Daoy (cell line): ENCODE measurements around the gene KCNQ1. TPM values are rescaled to one million over a fixed set of nuclear protein-coding genes. Genes with fewer than 3 reads are reported as not detected.

Source experiments
- DNase-seq: peaks from one replicate; pipeline ENCODE4 v3.0.0-alpha.2; 2015; ENCODE audit warnings: low read depth
- total RNA-seq: library from RNA; depleted of rRNA; stranded (reverse); fragments of >200 nt; shearing (Covaris generic); gene quantifications from 2 replicates; pipeline ENCODE4 v1.2.3, GENCODE V29; 2014

The KCNQ1 gene
- total RNA-seq, 1 experiment from 2014 or later = not detected

- no peak for DNase-seq
These were observed 347.8 kb downstream of the KCNQ1 start for GRCh38 chr11:2792381-2793250.

- DNase-seq = no peak
These were observed 348.9 kb downstream of the KCNQ1 start for GRCh38 chr11:2793701-2794045.

DNA sequence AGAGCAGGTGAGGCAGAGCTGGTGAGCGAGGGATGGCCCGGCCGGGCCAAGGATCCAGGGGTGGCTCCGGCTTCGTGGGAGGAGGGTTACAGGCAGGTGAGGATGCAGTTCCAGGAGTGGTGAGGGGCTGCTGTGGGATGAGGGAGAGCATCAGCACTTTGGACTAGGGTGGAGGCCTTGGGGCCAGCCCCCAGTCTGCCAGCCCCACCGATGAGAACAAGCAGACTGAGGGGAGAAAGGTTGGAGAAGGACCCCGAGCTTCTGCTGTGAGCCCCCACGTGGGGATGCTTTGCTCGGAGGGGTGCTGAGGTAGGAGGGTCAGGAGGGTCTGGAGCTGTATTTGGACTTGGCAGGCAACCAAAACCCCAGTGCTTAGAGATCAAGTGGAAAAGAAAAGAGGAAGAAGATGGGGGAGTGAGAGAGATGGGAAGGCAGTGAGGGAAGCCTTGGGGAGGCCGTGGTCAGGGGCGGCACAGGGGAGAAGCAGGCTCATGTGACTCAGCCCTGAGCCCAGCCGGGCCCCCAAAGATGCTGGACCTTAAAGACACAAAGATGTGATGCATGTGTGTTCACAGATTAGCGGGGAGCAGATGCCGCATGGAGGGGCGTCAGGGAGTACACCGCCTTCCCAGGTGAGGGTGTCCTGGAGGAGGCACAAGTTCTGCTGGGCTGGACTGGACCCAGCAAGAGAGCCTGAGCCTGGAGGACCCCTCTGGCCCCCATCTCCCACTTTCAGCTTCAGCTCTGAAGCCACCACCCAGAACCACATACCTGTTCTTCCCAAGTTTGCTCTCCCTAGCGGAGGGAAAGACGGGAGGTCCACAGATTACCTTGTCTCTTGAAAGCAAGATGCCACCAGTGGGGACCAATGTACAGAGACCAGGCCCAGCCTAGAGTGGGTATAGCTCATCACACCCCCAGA is 349.5 kb downstream of the KCNQ1 start:
- no peak for DNase-seq

GRCh38 chr11:2794968-2795322 is 350.1 kb downstream of the KCNQ1 start:
- no peak for DNase-seq

GRCh38 chr11:2795491-2795991 is 350.7 kb downstream of the KCNQ1 start:
- DNase-seq = no peak

DNA sequence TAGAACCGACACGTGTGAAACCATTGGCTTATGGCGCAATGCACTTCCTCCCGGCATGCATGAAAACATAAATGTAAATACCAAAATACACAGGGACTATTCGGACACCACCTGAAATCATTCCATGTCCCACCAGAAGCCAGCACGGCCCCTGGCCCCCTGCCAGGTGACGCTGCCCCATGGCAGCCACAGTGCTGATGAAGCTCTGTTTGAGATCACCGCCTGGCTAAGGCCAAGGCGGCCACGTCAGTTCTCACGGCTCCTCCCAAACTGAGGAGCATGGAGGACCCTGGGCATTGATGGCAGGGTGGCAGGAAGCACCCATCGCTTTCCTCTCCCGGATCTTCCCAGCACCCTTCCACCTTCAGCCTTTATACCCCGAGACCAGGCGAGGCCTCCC is 351.3 kb downstream of the KCNQ1 start:
- no peak for DNase-seq

- no peak for DNase-seq
These were observed 351.8 kb downstream of the KCNQ1 start for GRCh38 chr11:2796508-2797113.

DNA sequence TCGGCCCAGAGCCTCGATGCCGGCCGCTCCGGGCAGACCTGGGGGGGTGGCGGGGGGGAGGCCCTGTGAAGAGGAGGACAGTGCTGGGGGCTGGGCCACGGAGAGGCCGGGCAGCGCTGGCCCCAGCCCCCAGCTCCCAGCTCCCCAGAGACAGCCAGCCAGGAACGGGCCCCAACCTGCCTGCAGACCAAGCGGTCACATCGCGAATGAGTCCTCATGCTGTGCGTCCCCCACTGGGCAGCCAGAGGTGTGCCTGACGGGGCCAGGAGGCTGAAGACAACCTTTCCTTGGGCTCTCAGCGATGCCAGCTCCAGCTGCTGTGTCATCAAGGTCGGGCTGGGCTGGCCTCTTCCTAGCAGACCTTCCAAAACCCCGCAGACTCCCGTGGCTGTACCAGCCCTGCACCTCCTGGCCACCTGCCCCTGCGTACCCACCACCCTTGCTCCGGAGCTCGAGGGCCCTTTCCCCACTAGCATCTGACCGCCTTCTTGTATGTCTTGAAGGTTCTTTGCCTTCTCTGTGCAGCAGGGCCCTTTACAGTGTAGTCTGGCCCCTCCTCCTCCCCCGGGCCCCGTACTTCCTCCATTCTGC is 352.4 kb downstream of the KCNQ1 start:
- DNase-seq = no peak

GRCh38 chr11:2797741-2798361 is 353.0 kb downstream of the KCNQ1 start:
- DNase-seq = no peak

- no peak for DNase-seq
These were observed 354.3 kb downstream of the KCNQ1 start for GRCh38 chr11:2798951-2799761.

DNA sequence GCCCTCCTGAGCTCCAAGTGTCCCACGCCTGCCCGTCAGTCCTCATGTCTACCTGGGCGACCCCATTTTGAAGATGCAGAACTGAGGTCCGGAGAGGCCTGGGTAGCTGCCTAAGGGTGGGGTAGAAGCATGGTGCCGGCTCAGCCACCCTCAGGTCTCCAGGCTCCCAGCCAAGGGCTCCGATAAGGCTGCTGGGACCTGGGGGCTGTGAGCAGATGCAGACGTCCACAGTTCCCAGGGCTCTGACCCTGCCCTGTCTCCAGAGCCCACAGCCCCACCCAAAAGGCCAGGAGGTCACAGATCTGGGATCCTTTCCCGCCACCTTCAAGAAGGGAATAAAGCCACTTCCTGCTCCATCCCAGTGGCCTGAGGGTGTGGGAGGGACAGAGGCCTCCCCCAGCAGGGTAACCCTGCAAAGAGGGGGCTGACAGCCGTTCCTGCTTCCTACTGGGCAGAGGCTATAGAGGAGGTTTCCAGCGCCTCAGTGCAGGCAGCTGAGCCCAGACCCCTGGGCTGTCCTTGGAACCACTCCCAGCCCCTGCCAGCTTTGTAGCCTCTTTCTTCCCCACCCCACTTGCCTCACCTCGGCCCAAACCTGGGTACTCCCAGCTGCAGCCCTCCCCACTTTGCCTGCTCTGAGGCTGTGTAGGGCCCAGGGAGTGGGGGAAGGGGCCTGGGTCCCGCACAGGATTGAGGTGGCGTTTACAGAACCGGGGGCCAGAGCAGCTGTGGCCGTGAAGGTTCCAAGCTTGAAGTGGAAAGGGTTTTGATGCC is 355.3 kb downstream of the KCNQ1 start:
- DNase-seq = no peak

DNA sequence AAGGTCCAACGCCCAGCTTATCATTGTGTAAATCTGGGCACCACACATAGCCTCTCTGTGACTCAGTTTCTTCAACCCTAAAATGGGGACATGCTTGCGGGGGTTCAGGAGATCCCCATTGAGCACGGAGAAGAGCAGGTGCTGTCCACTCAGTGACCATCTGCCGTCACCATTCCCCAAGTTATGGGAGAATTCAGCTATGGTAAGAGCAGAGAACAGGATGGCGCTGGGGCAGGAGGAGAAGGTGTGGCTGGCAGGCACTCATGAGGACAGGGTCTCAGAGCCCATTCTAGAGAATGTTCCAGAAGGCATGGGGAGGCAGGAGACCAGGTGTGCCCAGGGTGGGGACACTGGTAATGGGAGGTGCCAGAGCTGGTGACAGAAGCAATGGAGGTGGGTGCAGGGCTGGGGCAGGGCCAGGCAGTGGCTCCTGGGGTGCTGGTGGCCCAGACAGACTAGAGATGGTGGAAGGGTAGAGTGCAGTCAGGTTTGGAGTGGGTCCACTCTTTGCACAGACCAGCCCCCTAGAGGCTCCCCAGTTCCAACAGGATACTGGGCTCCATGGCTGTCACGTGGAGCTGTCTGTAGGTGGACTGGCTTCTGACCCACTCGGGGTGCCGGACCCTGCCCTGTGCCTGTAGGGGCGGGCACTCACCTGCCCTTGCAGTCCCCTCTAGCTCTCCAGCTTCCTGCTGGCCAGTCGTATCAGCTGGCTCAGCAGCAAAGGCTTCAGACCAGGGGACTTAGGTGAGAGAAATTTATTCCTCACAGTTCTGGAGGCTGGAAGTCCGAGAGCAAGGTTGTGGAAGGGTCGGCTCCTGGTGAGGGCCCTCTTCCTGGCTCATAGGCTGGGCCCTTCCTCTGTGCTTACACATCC is 356.1 kb downstream of the KCNQ1 start:
- no peak for DNase-seq

DNA sequence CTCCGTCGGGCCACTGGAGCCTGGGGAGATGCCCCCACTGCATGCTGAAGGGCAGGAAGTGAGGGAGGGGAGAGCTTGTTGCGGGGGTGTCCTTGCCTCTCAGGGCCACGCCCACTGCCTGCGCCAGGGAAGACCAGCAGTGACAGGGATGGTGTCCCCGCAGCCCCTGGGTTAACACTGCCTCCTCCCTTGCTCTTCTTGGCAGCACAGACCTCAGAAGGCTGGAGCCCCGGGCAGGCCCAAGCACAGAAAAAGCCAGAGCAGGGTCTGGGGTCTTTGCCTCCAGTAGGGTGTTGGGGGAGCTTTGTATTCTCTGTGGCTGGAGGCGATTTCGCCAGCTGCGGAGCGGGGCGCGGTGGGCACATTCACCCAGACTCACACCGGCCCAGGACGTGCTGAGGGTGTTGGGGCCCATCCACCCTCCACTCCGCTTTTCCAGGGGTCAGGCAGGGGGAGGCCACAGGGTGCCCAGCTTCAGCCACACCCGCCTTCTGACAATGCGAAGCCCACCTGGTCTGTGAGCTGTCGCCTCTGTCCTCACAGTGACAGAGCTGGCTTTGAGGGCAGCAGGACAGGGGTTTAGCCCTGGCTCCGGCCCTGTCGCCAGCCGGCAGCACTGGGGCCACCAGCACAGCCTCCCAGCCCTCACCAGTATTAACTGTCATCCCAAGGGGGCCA is 357.0 kb downstream of the KCNQ1 start:
- no peak for DNase-seq

DNA sequence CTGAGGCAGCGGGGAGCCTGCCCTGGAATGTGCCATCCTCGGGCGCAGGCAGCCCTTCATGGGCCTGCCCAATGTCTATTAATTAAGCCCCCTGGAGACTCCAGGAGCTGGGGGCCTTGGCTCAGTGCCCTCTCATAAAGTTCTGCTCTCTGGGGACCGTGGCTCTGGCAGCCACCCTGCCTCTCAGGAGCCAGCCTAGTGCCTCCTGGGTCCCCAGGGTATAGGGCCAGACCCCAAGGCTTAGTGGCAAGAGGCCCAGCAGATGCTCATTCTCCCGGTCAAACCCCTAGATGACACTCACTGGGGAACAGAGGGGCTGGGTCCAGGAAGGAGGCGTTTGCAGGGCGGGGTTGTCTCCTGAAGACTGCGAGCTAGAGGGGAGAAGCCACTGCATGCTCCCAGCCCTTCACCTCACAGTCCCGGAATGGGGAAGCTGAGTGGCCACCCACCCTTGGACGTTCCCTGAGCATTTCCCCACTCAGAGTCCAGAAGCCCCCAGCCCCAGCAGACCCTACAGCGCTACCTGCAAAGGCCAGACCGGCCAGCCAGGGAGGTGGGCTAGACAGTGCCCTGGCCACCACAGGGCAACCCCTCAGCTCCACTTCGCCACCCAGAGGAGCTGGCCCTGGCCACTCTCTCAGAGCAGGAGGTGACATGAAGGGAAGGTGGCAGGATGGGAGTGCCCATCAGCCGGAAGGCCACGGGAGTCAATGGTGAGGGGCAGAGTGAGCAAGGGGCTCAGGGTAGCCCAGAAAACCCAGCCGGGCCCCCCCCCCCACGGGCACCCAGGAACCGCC is 357.8 kb downstream of the KCNQ1 start:
- DNase-seq = no peak

DNA sequence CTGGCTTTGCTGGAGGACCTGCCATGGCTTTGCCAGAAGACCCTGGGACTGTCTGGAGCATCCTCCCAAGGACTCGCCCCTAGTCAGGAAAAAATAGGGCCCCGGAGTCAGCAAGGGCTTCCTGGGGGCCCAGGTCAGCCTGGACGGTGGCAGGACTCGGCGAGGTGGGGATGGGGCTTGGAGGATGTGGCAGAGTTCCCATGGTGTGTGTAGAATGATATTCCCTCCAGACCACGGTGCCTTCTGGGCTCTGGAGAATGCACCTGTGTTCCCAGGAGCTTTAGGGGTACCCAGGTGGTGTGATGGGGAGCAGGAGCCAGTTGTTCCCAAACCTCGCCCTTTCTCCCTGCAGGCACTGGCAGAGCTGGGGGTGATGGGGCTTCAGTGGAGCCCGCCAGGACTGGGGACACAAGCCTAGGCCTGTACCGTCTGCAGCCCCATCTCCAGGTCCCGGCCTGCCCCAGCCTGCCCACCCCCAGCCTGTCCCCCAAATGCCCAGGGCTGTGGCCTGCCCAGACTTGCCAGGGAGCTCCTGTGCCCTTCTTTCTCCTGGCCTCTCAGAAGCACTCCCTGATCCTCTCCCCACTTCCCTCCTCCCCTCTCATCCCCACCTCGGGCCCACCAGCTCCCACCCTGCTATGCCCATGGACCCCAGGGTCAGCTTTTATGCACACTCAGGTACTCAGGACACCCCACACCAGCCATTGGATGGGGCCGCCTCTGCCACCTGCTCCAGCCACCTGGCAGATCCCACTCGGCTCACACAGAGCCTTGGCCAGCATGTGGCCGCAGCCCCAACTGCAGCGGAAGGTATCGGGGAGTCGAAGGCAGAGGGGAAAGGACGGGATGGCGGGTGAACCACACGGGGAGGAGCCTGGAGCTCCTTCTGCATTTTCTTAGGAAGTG is 358.6 kb downstream of the KCNQ1 start:
- no peak for DNase-seq

DNA sequence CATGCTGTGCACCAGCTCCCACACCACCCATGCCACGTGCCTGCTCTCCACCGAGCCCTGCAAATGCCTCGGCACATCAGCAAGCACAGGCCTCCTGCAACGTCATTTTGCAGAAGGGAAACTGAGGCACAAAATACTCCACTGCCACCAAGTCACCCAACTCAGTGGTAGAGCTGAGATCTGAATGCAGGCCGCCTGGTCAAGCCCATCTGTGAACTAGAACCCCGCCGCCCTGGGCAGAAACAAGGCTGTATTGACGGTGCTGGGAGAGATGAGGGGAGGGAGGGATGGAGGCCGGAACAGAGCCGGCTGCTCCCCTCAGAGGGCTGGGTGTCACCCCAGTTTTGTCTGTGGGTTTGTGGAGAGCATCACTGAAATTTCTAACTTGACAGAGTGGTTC is 359.4 kb downstream of the KCNQ1 start:
- DNase-seq = no peak
